ENCODE data around the gene NPW.

The NPW gene

GRCh38 chr16:2019518-2019920 lies at the start of gene NPW:
Gene NPW, plus strand, starts transcription at chr16:2019785.
- DNase-seq, result no peak

- peak; percentile 94 for DNase-seq
Measured at GRCh38 chr16:1971796-1972489, 47.6 kb upstream of the NPW start, which contains the start of gene TBL3. Gene TBL3, plus strand, starts transcription at chr16:1972053. Its CDS starts 112 bp downstream, at chr16:1972165.

- DNase-seq, result no peak
Measured at GRCh38 chr16:1972490-1972877, 47.1 kb upstream of the NPW start.

GRCh38 chr16:1973461-1974156 lies 46.0 kb upstream of the NPW start:
- no peak for DNase-seq

- no peak for DNase-seq
Measured at GRCh38 chr16:1974157-1975070, 45.2 kb upstream of the NPW start.

- DNase-seq, result no peak
Measured at GRCh38 chr16:1975432-1976215, 44.0 kb upstream of the NPW start.

- no peak for DNase-seq
Measured at GRCh38 chr16:1976216-1976520, 43.4 kb upstream of the NPW start.

- DNase-seq, result no peak
Measured at GRCh38 chr16:1976951-1977874, 42.4 kb upstream of the NPW start.

- DNase-seq, result no peak
Measured at GRCh38 chr16:1977875-1978268, 41.7 kb upstream of the NPW start.

GRCh38 chr16:1978476-1979120 lies 41.0 kb upstream of the NPW start:
- DNase-seq, result no peak

GRCh38 chr16:1979271-1980029 lies 40.1 kb upstream of the NPW start:
- peak; percentile 36 for DNase-seq

- DNase-seq, result no peak
Measured at GRCh38 chr16:1980030-1980769, 39.4 kb upstream of the NPW start.

GRCh38 chr16:1980770-1981087 lies 38.9 kb upstream of the NPW start:
- DNase-seq, result no peak

- no peak for DNase-seq
Measured at GRCh38 chr16:1981398-1981836, 38.2 kb upstream of the NPW start, which contains the start of gene NOXO1. Gene NOXO1, minus strand, starts transcription at chr16:1981469. Its CDS starts 290 bp downstream, at chr16:1981179.

GRCh38 chr16:1982013-1982433 lies 37.6 kb upstream of the NPW start:
- no peak for DNase-seq

- DNase-seq, result no peak
Measured at GRCh38 chr16:1982991-1983543, 36.5 kb upstream of the NPW start.

- peak; percentile 51 for DNase-seq
Measured at GRCh38 chr16:1983544-1984346, 35.8 kb upstream of the NPW start, which contains the start of gene GFER. Gene GFER, plus strand, starts transcription at chr16:1984193. Its CDS starts 26 bp downstream, at chr16:1984219.

Data from activated CD4-positive, alpha-beta T cell treated with anti-CD3 and anti-CD28 coated beads, Interleukin-2, amount 50 U/mL, for 1 hour (primary cell).